ENCODE data around the gene VMP1.

DNA sequence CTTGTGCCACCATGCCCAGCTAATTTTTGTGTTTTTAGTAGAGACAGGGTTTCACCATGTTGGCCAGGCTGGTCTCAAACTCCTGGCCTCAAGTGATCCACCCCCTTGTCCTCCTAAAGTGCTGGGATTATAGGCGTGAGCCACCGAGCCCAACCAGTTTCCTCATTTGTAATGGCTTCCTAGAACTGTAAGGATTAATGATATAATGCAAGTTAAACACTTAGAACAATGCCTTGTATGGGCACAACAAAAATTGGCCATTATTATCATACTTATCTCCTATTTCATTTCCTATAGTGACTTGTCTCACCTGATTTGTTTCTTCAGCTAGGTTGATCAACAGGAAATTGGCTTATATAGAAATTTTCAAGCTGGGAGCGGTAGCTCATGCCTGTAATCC lies 171.2 kb downstream of the VMP1 start:
- TF ChIP-seq, protein P1, sequence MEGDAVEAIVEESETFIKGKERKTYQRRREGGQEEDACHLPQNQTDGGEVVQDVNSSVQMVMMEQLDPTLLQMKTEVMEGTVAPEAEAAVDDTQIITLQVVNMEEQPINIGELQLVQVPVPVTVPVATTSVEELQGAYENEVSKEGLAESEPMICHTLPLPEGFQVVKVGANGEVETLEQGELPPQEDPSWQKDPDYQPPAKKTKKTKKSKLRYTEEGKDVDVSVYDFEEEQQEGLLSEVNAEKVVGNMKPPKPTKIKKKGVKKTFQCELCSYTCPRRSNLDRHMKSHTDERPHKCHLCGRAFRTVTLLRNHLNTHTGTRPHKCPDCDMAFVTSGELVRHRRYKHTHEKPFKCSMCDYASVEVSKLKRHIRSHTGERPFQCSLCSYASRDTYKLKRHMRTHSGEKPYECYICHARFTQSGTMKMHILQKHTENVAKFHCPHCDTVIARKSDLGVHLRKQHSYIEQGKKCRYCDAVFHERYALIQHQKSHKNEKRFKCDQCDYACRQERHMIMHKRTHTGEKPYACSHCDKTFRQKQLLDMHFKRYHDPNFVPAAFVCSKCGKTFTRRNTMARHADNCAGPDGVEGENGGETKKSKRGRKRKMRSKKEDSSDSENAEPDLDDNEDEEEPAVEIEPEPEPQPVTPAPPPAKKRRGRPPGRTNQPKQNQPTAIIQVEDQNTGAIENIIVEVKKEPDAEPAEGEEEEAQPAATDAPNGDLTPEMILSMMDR (conservative IDR thresholded peaks at IDR 0.05) = no peak
- TF ChIP-seq ZFX (IDR thresholded peaks at IDR 0.05) = no peak
